ENCODE data around the gene MYT1. TPM values are rescaled to one million over a fixed set of nuclear protein-coding genes. Genes with fewer than 3 reads are reported as not detected.
"Not testable (repeated sequence)": the region's sequence is repeated elsewhere in the genome, so short reads cannot be mapped to it uniquely, and the experiment has no call there.

MYT1 gene
- total RNA-seq, result under 1 TPM in 1 of 2 donors, not detected in 1; 0.16 TPM

GRCh38 chr20:64164123-64164836 is at the start of gene MYT1:
Gene MYT1, plus strand, starts transcription at chr20:64164452. Its CDS starts 34,410 bp downstream, at chr20:64198862.
- Mint-ChIP-seq H3K27ac (no peak within 1 kb of the TSS), H3K36me3 (ENCODE audit: low read depth) (no peaks in the 10 kb centered on the region), H3K9me3 (no peaks in the 10 kb centered on the region), H3K27me3 (peaks cover 52% of the 10 kb centered on the region), H3K4me3 (no peak within 1 kb of the TSS), H3K4me1 (peaks cover 4% of the 10 kb centered on the region)
- ATAC-seq (replicated peaks), result no peak

DNA sequence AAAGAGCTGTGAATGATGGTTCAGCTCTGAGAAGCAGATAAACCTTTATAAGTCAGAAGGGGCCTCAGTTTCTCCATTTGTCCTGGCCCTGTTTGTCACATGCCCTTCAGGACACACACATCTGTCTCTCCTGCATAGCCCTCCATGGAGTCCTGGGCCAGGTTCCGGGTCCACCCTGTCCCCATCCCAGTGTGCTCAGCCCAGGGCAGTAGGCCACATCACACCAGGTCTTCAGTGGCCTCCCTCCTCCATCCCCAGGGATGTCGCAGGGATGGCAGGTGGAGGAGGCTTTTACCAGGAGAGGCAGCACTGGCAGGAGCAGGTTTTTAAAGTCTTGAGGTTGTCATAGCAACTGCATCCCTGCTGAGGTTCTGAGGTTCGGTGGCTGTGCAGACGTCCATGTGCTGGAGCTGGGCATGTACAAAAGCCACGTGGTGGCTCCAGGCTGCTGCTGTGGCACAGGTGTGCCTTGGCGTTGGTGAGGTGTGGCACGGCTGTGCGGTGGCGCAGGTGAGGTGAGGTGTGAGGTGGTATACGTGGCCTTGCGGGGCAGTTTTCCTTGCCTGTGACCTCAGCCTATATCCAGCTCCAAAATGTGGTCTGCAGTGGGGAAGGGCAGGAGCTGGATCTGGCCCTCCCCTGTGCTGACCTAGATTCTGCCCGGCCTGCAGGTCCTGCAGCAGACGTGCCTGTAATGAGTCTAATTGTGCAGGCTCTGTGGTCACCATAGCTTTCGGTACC is 48.9 kb upstream of the MYT1 start:
- ATAC-seq (replicated peaks), result no peak
- no peak overlapping the region for H3K27ac Mint-ChIP-seq
- H3K4me3 Mint-ChIP-seq, result no peak overlapping the region
- no peaks in the 10 kb centered on the region for H3K9me3 Mint-ChIP-seq
- no peaks in the 10 kb centered on the region for H3K27me3 Mint-ChIP-seq
- H3K36me3 Mint-ChIP-seq (ENCODE audit: low read depth), result no peaks in the 10 kb centered on the region
- peaks cover 5% of the 10 kb centered on the region for H3K4me1 Mint-ChIP-seq

GRCh38 chr20:64116016-64116415 is 48.2 kb upstream of the MYT1 start:
- H3K27ac Mint-ChIP-seq, result no peak overlapping the region
- peaks cover 5% of the 10 kb centered on the region for H3K4me1 Mint-ChIP-seq
- no peaks in the 10 kb centered on the region for H3K9me3 Mint-ChIP-seq
- ATAC-seq (replicated peaks), result no peak
- no peak overlapping the region for H3K4me3 Mint-ChIP-seq
- H3K36me3 Mint-ChIP-seq (ENCODE audit: low read depth), result no peaks in the 10 kb centered on the region
- no peaks in the 10 kb centered on the region for H3K27me3 Mint-ChIP-seq

GRCh38 chr20:64116541-64117431 is 47.5 kb upstream of the MYT1 start:
- ATAC-seq (replicated peaks), result no peak
- Mint-ChIP-seq H3K9me3 (no peaks in the 10 kb centered on the region), H3K4me3 (no peak overlapping the region), H3K27ac (no peak overlapping the region), H3K27me3 (peaks cover 4% of the 10 kb centered on the region), H3K36me3 (ENCODE audit: low read depth) (no peaks in the 10 kb centered on the region), H3K4me1 (peaks cover 5% of the 10 kb centered on the region)

DNA sequence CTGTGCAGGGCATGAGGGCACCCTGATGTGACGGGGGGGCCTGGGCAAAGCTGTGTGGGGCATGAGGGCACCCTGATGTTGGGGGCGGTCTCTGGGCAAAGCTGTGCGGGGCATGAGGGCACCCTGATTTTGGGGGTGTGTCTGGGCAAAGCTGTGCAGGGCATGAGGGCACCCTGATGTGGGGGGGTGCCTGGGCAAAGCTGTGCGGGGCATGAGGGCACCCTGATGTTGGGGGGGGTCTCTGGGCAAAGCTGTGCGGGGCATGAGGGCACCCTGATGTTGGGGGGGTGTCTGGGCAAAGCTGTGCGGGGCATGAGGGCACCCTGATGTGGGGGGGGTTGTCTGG is 46.8 kb upstream of the MYT1 start:
- not testable (repeated sequence) for H3K36me3 Mint-ChIP-seq (ENCODE audit: low read depth); H3K27ac Mint-ChIP-seq; H3K9me3 Mint-ChIP-seq; ATAC-seq (replicated peaks); H3K27me3 Mint-ChIP-seq; H3K4me1 Mint-ChIP-seq; H3K4me3 Mint-ChIP-seq

DNA sequence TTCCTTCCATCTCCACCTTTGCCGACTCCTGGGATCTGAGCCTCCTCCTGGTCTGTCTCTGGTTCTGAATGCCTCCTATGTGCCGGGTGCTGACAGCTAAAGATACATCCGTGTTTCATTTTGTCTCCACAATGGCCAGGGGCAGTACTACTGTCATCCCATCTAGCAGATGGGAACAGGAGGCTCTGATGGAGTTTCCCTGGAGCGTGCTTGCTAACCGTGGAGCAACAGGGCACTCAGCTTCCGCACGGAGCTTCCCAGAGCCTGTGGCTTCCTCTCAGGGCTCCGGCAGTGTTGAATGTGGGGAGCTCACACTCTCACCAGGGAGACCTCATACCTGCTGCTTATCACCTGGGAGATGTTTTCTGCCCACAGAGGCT is 45.0 kb upstream of the MYT1 start:
- H3K9me3 Mint-ChIP-seq, result no peaks in the 10 kb centered on the region
- no peak for ATAC-seq (replicated peaks)
- peaks cover 4% of the 10 kb centered on the region for H3K27me3 Mint-ChIP-seq
- peaks cover 5% of the 10 kb centered on the region for H3K4me1 Mint-ChIP-seq
- no peaks in the 10 kb centered on the region for H3K36me3 Mint-ChIP-seq (ENCODE audit: low read depth)
- no peak overlapping the region for H3K27ac Mint-ChIP-seq
- H3K4me3 Mint-ChIP-seq, result no peak overlapping the region

DNA sequence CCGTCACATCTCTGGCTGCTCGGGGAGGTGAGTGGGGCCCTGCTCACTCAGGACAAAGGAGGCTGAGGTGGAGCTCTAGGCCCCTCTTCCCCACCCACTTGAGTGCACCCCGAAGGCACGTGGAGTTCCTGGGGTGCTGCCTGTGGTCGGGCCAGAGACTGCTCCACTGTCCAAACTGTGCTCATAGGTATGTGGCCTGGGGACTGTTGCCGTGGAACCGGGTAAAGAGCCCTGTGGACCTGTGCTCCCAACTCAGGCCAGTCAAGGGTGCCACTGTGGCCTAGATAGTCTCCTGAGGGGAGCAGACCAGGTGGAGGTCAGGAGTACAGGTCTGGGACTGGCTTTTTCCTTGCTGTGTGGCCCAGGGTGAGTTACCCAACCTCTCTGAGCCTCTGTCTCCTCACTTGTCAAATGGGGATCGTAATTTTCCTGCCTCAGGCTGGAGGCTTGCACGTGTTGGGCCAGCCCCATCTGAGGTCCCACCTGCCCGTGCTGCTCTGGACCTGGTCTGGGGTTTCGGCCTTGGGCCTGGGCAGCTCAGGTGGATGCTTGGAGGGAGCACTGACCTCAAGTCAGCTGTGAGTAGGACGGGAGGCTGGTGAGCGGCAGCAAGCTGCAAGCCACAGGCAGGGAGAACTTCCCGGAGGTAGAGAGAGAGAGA is 44.4 kb upstream of the MYT1 start:
- peaks cover 5% of the 10 kb centered on the region for H3K4me1 Mint-ChIP-seq
- H3K27ac Mint-ChIP-seq, result peak overlapping the region; percentile 91
- peak overlapping the region; percentile 74 for H3K4me3 Mint-ChIP-seq
- H3K27me3 Mint-ChIP-seq, result peaks cover 4% of the 10 kb centered on the region
- H3K36me3 Mint-ChIP-seq (ENCODE audit: low read depth), result no peaks in the 10 kb centered on the region
- H3K9me3 Mint-ChIP-seq, result no peaks in the 10 kb centered on the region
- ATAC-seq (replicated peaks), result peak; percentile 34

GRCh38 chr20:64121586-64121985 is 42.7 kb upstream of the MYT1 start:
- Mint-ChIP-seq H3K4me3 (no peak overlapping the region), H3K9me3 (no peaks in the 10 kb centered on the region), H3K27ac (no peak overlapping the region), H3K4me1 (peaks cover 5% of the 10 kb centered on the region), H3K27me3 (peaks cover 4% of the 10 kb centered on the region), H3K36me3 (ENCODE audit: low read depth) (no peaks in the 10 kb centered on the region)
- ATAC-seq (replicated peaks), result no peak

- not testable (repeated sequence) for H3K4me1 Mint-ChIP-seq
These were observed 41.3 kb upstream of the MYT1 start for GRCh38 chr20:64122927-64123326.

GRCh38 chr20:64123517-64123916 is 40.7 kb upstream of the MYT1 start:
- not testable (repeated sequence) for H3K36me3 Mint-ChIP-seq (ENCODE audit: low read depth); H3K27ac Mint-ChIP-seq; H3K4me1 Mint-ChIP-seq; H3K9me3 Mint-ChIP-seq; ATAC-seq (replicated peaks); H3K27me3 Mint-ChIP-seq; H3K4me3 Mint-ChIP-seq

More at GRCh38 chr20:64122927-64123326, 41.3 kb upstream of the MYT1 start:
- H3K36me3 Mint-ChIP-seq (ENCODE audit: low read depth); H3K27me3 Mint-ChIP-seq; H3K27ac Mint-ChIP-seq; ATAC-seq (replicated peaks); H3K9me3 Mint-ChIP-seq; H3K4me3 Mint-ChIP-seq: not testable (repeated sequence)

- no peak overlapping the region for H3K4me3 Mint-ChIP-seq
- H3K36me3 Mint-ChIP-seq (ENCODE audit: low read depth), result no peaks in the 10 kb centered on the region
- no peak overlapping the region for H3K27ac Mint-ChIP-seq
- H3K4me1 Mint-ChIP-seq, result no peaks in the 10 kb centered on the region
- peaks cover 12% of the 10 kb centered on the region for H3K27me3 Mint-ChIP-seq
- ATAC-seq (replicated peaks), result no peak
- no peaks in the 10 kb centered on the region for H3K9me3 Mint-ChIP-seq
These were observed 35.0 kb upstream of the MYT1 start for GRCh38 chr20:64129146-64129782.

DNA sequence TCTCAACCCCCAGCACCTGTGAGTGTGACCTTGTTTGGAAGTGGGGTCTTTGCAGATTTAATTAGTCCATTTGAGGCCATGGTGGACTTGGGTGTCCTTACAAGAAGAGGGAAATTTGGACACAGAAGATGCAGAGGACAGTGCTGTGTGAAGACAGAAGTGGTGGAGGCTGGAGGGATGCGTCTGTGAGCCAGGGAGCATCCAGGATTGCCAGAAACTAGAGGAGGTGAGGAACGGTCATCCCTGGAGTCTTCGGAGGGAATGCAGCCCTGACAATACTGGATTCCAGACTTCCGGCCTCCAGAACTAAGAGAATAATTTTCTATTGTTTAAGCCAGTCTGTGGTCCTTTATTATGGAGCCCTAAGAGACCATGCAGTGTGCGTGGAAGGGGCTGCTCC is 34.0 kb upstream of the MYT1 start:
- no peak overlapping the region for H3K4me3 Mint-ChIP-seq
- no peak overlapping the region for H3K27ac Mint-ChIP-seq
- H3K9me3 Mint-ChIP-seq, result no peaks in the 10 kb centered on the region
- H3K4me1 Mint-ChIP-seq, result no peaks in the 10 kb centered on the region
- no peak for ATAC-seq (replicated peaks)
- H3K27me3 Mint-ChIP-seq, result peaks cover 12% of the 10 kb centered on the region
- H3K36me3 Mint-ChIP-seq (ENCODE audit: low read depth), result no peaks in the 10 kb centered on the region

- H3K9me3 Mint-ChIP-seq, result no peaks in the 10 kb centered on the region
- no peak overlapping the region for H3K27ac Mint-ChIP-seq
- ATAC-seq (replicated peaks), result no peak
- H3K27me3 Mint-ChIP-seq, result peaks cover 12% of the 10 kb centered on the region
- no peak overlapping the region for H3K4me3 Mint-ChIP-seq
- no peaks in the 10 kb centered on the region for H3K36me3 Mint-ChIP-seq (ENCODE audit: low read depth)
- no peaks in the 10 kb centered on the region for H3K4me1 Mint-ChIP-seq
These were observed 33.4 kb upstream of the MYT1 start for GRCh38 chr20:64130876-64131275.

DNA sequence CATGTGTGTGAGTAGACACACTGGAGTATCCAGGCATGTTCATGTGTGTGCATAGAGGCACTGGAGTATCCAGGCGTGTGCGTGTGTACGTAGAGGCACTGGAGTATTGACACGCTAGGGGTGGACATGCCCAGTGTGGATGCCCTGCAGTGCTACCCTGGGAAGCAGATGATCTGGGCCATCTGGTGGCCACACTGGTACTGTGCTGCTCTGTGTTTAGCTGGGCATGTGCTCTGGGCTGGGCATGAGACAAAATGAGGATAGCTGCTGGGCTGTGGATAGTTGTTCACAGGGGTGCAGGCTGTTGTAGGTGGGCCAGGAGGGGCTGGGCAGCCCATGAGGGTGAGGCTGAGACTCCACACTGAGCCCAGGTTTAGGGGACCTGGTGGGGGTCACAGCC is 32.8 kb upstream of the MYT1 start:
- peaks cover 12% of the 10 kb centered on the region for H3K27me3 Mint-ChIP-seq
- no peaks in the 10 kb centered on the region for H3K4me1 Mint-ChIP-seq
- no peak overlapping the region for H3K27ac Mint-ChIP-seq
- no peaks in the 10 kb centered on the region for H3K9me3 Mint-ChIP-seq
- H3K36me3 Mint-ChIP-seq (ENCODE audit: low read depth), result no peaks in the 10 kb centered on the region
- peak; percentile 62 for ATAC-seq (replicated peaks)
- no peak overlapping the region for H3K4me3 Mint-ChIP-seq
